ENCODE measurements around the gene IL17RC. TPM values are rescaled to one million over a fixed set of nuclear protein-coding genes. Genes with fewer than 3 reads are reported as not detected.
A peak's percentile ranks its signal among the peaks of the same experiment; 100 is the strongest.

The IL17RC gene
- total and polyA plus RNA-seq, 4 donors, result 16.7 to 34.2 (median 28.4) TPM

- H3K36me3 ChIP-seq (ENCODE audit: control insufficient read depth, insufficient read depth, low read length), result peaks cover 54% of the 10 kb centered on the region
- H3K9me3 ChIP-seq (ENCODE audit: control insufficient read depth, insufficient read depth, low read length), result no peaks in the 10 kb centered on the region
- H3K27ac ChIP-seq (ENCODE audit: low read depth, low read length), result no peak overlapping the region
- DNase-seq (ENCODE audit: low read depth in 4 of 6, low spot score in 6 of 6), result no peak
- H3K4me1 ChIP-seq (ENCODE audit: control insufficient read depth, insufficient read depth, low read length), result no peaks in the 10 kb centered on the region
- no peaks in the 10 kb centered on the region for H3K27me3 ChIP-seq (ENCODE audit: control insufficient read depth, insufficient read depth, low read length)
- H3K4me3 ChIP-seq (ENCODE audit: low read depth, low read length), result no peak overlapping the region
- 100% methylated on average over 1 of the region's 3 CpGs for WGBS (ENCODE audit: insufficient coverage)
Measured at GRCh38 chr3:9970020-9970652, 53.2 kb downstream of the IL17RC start.

- Histone ChIP-seq H3K4me3 (ENCODE audit: low read depth, low read length) (no peak overlapping the region), H3K36me3 (ENCODE audit: control insufficient read depth, insufficient read depth, low read length) (peaks cover 50% of the 10 kb centered on the region), H3K27me3 (ENCODE audit: control insufficient read depth, insufficient read depth, low read length) (no peaks in the 10 kb centered on the region), H3K27ac (ENCODE audit: low read depth, low read length) (no peak overlapping the region), H3K9me3 (ENCODE audit: control insufficient read depth, insufficient read depth, low read length) (no peaks in the 10 kb centered on the region), H3K4me1 (ENCODE audit: control insufficient read depth, insufficient read depth, low read length) (no peaks in the 10 kb centered on the region)
- 76% methylated on average over 2 of the region's 7 CpGs for WGBS (ENCODE audit: insufficient coverage)
- DNase-seq (ENCODE audit: low read depth in 4 of 6, low spot score in 6 of 6), result peak in 1 of 6 donors; percentile 13
Measured at GRCh38 chr3:9976721-9977709, 60.1 kb downstream of the IL17RC start.

GRCh38 chr3:9978710-9979305 lies 61.9 kb downstream of the IL17RC start:
- peaks cover 46% of the 10 kb centered on the region for H3K36me3 ChIP-seq (ENCODE audit: control insufficient read depth, insufficient read depth, low read length)

GRCh38 chr3:9980251-9980650 lies 63.4 kb downstream of the IL17RC start:
- H3K9me3 ChIP-seq (ENCODE audit: control insufficient read depth, insufficient read depth, low read length), result no peaks in the 10 kb centered on the region
- no peaks in the 10 kb centered on the region for H3K27me3 ChIP-seq (ENCODE audit: control insufficient read depth, insufficient read depth, low read length)
- WGBS (ENCODE audit: insufficient coverage), result 100% methylated on average over 1 of the region's 2 CpGs
- H3K4me3 ChIP-seq (ENCODE audit: low read depth, low read length), result no peak overlapping the region
- H3K36me3 ChIP-seq (ENCODE audit: control insufficient read depth, insufficient read depth, low read length), result peaks cover 45% of the 10 kb centered on the region
- DNase-seq (ENCODE audit: low read depth in 4 of 6, low spot score in 6 of 6), result no peak
- peaks cover under 1% of the 10 kb centered on the region for H3K4me1 ChIP-seq (ENCODE audit: control insufficient read depth, insufficient read depth, low read length)
- H3K27ac ChIP-seq (ENCODE audit: low read depth, low read length), result no peak overlapping the region

More at GRCh38 chr3:9978710-9979305, 61.9 kb downstream of the IL17RC start:
- Histone ChIP-seq H3K27ac (ENCODE audit: low read depth, low read length) (no peak overlapping the region), H3K9me3 (ENCODE audit: control insufficient read depth, insufficient read depth, low read length) (no peaks in the 10 kb centered on the region), H3K27me3 (ENCODE audit: control insufficient read depth, insufficient read depth, low read length) (no peaks in the 10 kb centered on the region), H3K4me1 (ENCODE audit: control insufficient read depth, insufficient read depth, low read length) (no peaks in the 10 kb centered on the region), H3K4me3 (ENCODE audit: low read depth, low read length) (no peak overlapping the region)
- no peak for DNase-seq (ENCODE audit: low read depth in 4 of 6, low spot score in 6 of 6)
- 98% methylated on average over 2 of the region's 8 CpGs for WGBS (ENCODE audit: insufficient coverage)

Small RNAs within 50 kb of the gene (small RNA-seq; reads per million reads assigned to genes)
- not detected for gene RNU6-882P (ENCODE audit: low replicate concordance)

Other genes starting within 250 kb of the IL17RC start
- 1 to 10 TPM; 3.3 to 6.3 TPM for gene CPNE9, start 213.3 kb upstream of the IL17RC start, total RNA-seq
- gene CPNE9, start 213.3 kb upstream of the IL17RC start, polyA plus RNA-seq (ENCODE audit: insufficient read length in 2 of 2), result 1 to 10 TPM; 5.3 to 6.1 TPM
- 10 to 100 TPM; 10.4 to 18.9 TPM for gene BRPF1, start 185.4 kb upstream of the IL17RC start, total RNA-seq
- 10 to 100 TPM; 15.2 to 16.7 TPM for gene BRPF1, start 185.4 kb upstream of the IL17RC start, polyA plus RNA-seq (ENCODE audit: insufficient read length in 2 of 2)
- gene OGG1, start 167.1 kb upstream of the IL17RC start, total RNA-seq, result 10 to 100 TPM; 25.8 to 42.4 TPM
- gene OGG1, start 167.1 kb upstream of the IL17RC start, polyA plus RNA-seq (ENCODE audit: insufficient read length in 2 of 2), result 10 to 100 TPM; 46.1 to 57.8 TPM
- gene CAMK1, start 147.2 kb upstream of the IL17RC start, total RNA-seq, result 10 to 100 TPM; 36.3 to 64.4 TPM
- 10 to 100 TPM; 42.3 to 44.1 TPM for gene CAMK1, start 147.2 kb upstream of the IL17RC start, polyA plus RNA-seq (ENCODE audit: insufficient read length in 2 of 2)
- gene TADA3, start 124.6 kb upstream of the IL17RC start, total RNA-seq, result 10 to 100 TPM; 32.5 to 63.1 TPM
- 10 to 100 TPM; 80.2 to 88.3 TPM for gene TADA3, start 124.6 kb upstream of the IL17RC start, polyA plus RNA-seq (ENCODE audit: insufficient read length in 2 of 2)
- 100 to 1,000 TPM; 109 to 131 TPM for gene ARPC4, start 124.0 kb upstream of the IL17RC start, total RNA-seq
- gene ARPC4, start 124.0 kb upstream of the IL17RC start, polyA plus RNA-seq (ENCODE audit: insufficient read length in 2 of 2), result 100 to 1,000 TPM; 138 to 141 TPM
- 10 to 100 TPM; 32.4 to 50.6 TPM for gene TTLL3, start 106.8 kb upstream of the IL17RC start, total RNA-seq
- 10 to 100 TPM; 46.7 to 75.0 TPM for gene TTLL3, start 106.8 kb upstream of the IL17RC start, polyA plus RNA-seq (ENCODE audit: insufficient read length in 2 of 2)
- gene RPUSD3, start 73.1 kb upstream of the IL17RC start, total RNA-seq, result 10 to 100 TPM; 19.2 to 36.0 TPM
- 10 to 100 TPM; 48.7 to 53.8 TPM for gene RPUSD3, start 73.1 kb upstream of the IL17RC start, polyA plus RNA-seq (ENCODE audit: insufficient read length in 2 of 2)
- gene CIDEC, start 36.8 kb upstream of the IL17RC start, total RNA-seq, result not detected
- gene CIDEC, start 36.8 kb upstream of the IL17RC start, polyA plus RNA-seq (ENCODE audit: insufficient read length in 2 of 2), result under 1 TPM; 0.24 to 0.54 TPM
- gene JAGN1, start 26.5 kb upstream of the IL17RC start, total RNA-seq, result 10 to 100 TPM; 16.7 to 25.2 TPM
- 10 to 100 TPM; 34.0 to 35.2 TPM for gene JAGN1, start 26.5 kb upstream of the IL17RC start, polyA plus RNA-seq (ENCODE audit: insufficient read length in 2 of 2)
- 1 to 10 TPM in 1 of 2 donors, under 1 TPM in 1; 0.79 to 1.1 TPM for gene IL17RE, start 14.2 kb upstream of the IL17RC start, total RNA-seq
- 1 to 10 TPM; 1.7 to 2.7 TPM for gene IL17RE, start 14.2 kb upstream of the IL17RC start, polyA plus RNA-seq (ENCODE audit: insufficient read length in 2 of 2)
- 10 to 100 TPM; 36.1 to 64.9 TPM for gene CRELD1, start 16.7 kb downstream of the IL17RC start, total RNA-seq
- gene CRELD1, start 16.7 kb downstream of the IL17RC start, polyA plus RNA-seq (ENCODE audit: insufficient read length in 2 of 2), result 10 to 100 TPM; 67.2 to 88.5 TPM
- gene PRRT3, start 35.3 kb downstream of the IL17RC start, total RNA-seq, result 1 to 10 TPM; 3.8 to 4.0 TPM
- 10 to 100 TPM; 12.3 to 15.5 TPM for gene PRRT3, start 35.3 kb downstream of the IL17RC start, polyA plus RNA-seq (ENCODE audit: insufficient read length in 2 of 2)
- 10 to 100 TPM; 65.0 to 68.7 TPM for gene EMC3, start 69.7 kb downstream of the IL17RC start, total RNA-seq
- gene EMC3, start 69.7 kb downstream of the IL17RC start, polyA plus RNA-seq (ENCODE audit: insufficient read length in 2 of 2), result 10 to 100 TPM; 80.5 to 85.6 TPM
- 10 to 100 TPM; 10.8 to 12.5 TPM for gene FANCD2, start 109.3 kb downstream of the IL17RC start, total RNA-seq
- gene FANCD2, start 109.3 kb downstream of the IL17RC start, polyA plus RNA-seq (ENCODE audit: insufficient read length in 2 of 2), result 10 to 100 TPM; 11.4 to 17.3 TPM
- gene FANCD2OS, start 191.2 kb downstream of the IL17RC start, total RNA-seq, result not detected
- gene FANCD2OS, start 191.2 kb downstream of the IL17RC start, polyA plus RNA-seq (ENCODE audit: insufficient read length in 2 of 2), result not detected
- gene BRK1, start 198.6 kb downstream of the IL17RC start, total RNA-seq, result 100 to 1,000 TPM; 128 to 139 TPM
- 100 to 1,000 TPM; 197 to 198 TPM for gene BRK1, start 198.6 kb downstream of the IL17RC start, polyA plus RNA-seq (ENCODE audit: insufficient read length in 2 of 2)
- gene VHL, start 224.7 kb downstream of the IL17RC start, total RNA-seq, result 10 to 100 TPM; 47.7 to 65.8 TPM
- gene VHL, start 224.7 kb downstream of the IL17RC start, polyA plus RNA-seq (ENCODE audit: insufficient read length in 2 of 2), result 100 to 1,000 TPM in 1 of 2 donors, 10 to 100 TPM in 1; 93.4 to 113 TPM
- gene IRAK2, start 247.8 kb downstream of the IL17RC start, total RNA-seq, result 1 to 10 TPM; 2.6 to 6.1 TPM
- gene IRAK2, start 247.8 kb downstream of the IL17RC start, polyA plus RNA-seq (ENCODE audit: insufficient read length in 2 of 2), result 1 to 10 TPM; 4.8 to 5.2 TPM

Measured in spinal cord (tissue), 10 donors.